Measurements from ENCODE around the gene METTL25B.

METTL25B gene

GRCh38 chr1:156727926-156728598, at the start of gene METTL25B:
METTL25B (plus strand) TSS chr1:156728469; CDS start chr1:156729105, 636 bp downstream.
- DNase-seq: peak in 52 of 56 donors; percentile 41 to 92 (median 82)

DNA sequence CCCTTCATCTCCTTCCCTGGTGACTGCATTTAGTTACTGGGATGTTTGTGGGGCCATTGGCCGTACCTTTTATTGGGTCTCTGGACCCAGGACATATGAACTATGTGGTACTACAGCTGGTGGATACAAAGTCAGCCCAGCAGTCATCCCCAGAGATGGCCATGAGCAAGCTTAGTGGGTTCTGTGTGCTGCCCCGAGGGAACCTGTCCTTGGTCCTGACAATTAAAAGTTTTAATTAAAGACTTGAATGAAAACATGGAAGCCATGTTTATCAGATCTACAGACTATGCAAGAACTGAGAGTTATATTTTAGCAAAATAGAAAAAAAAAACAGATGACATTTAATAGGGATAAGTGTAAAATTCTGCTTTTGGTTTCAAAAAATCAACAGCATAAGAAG, 48.2 kb upstream of the METTL25B start:
- no peak for DNase-seq

GRCh38 chr1:156681196-156681960, 46.9 kb upstream of the METTL25B start:
- DNase-seq: no peak

DNA sequence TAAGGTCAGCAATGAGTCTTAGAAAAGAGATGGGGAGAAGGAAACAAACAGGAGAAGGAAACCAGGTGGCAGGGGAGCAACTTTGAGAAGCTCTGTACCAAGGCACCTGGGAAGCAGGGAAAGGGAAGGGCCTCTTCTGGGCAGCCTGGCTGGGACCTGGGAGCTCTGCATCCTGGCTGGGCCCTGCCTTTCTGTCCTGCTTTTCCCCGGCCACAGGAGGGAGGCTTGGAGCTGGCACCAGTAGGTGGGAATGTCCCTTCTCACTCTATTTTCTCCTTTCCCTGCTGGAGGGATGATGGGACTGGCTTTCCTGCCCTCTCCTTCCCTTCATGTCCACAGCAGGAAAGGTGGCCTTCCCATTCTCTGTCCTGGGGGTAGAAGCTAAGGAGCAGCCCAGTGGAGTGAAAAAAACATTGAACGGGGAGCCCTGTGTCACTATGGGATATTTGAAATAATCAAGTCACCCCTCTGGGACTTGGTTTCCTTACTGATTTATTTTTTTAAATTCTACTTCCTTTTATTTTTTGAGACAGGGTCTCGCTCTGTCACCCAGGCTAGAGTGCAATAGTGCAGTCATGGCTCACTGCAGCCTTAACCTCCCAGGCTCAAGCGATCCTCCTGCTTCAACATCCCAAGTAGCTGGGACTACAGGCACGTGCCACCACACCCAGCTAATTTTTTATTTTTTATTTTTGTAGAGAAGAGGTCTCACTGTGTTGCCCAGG, 45.9 kb upstream of the METTL25B start:
- no peak for DNase-seq

DNA sequence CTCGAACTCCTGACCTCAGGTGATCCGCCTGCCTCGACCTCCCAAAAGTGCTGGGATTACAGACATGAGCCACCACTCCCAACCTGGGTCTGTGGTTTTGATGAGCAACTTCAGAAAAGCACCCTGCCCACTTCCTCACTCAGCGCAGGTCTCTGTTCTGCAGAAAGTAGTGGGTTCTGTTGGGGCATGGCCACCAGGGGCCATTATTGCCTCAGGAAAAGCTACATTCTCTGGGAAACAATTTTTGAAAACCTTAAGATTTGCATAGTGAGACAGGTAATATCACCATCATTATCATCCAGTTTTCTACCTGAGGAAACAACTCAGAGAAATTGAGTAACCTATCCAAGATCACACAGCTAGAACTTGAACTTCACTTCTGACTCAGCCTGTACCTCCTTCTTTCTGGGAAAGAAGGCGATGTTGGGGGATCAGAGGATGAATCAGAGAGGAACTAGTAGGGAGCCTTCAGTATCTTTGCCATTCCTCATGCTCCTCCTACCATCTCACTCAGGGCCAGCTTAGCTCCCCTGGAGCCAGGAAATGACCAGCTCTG, 44.0 kb upstream of the METTL25B start:
- DNase-seq: no peak

DNA sequence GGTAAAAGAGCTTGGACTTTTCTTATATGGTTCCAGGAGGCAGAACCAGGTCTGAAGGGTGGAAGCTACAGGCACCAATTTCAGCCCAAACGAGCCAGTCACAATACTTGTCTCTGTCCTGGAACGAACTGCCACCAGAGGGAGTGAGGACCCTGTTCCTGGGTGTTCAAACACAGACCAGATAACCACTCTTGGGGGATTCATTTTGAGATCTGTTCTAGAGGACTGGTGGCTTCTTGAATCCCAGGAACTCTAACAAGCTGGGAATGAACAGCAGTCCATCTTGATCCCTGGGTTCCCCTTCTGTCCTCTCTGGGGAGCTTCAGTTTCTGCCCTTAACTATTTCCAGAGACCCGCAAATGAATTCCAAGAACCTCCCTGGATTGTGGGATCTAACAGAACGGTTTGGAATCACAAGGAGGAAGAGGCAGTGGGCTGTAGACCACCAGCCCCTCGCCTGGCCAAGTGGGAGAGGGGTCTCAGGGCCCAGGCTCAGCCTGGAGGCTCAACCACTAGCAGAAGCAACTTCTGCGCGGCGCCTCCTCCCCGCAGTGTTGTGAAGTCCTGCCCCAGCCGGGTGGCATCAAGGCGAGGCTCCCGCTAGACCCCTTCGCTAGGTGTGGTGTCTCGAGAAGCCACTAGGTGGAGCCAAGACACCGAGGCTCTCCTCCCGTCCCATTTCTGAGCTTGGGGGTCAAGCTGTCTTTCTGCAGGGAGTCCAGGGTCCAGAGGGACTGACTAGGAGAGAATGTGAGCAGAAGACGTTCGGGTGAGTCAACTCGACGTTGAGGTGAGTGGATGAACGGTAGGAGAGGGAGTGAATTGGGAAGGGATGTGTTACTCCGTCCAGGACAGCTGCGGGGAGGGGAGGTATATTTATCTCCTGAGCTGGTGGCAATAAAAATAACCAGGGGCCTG, 39.0 kb upstream of the METTL25B start:
- DNase-seq: peak in 48 of 56 donors; percentile 9 to 79 (median 42)

- DNase-seq: no peak
Measured at GRCh38 chr1:156689953-156690674, 38.2 kb upstream of the METTL25B start.

- no peak for DNase-seq
Measured at GRCh38 chr1:156690675-156691036, 37.6 kb upstream of the METTL25B start.

GRCh38 chr1:156691191-156691590, 37.1 kb upstream of the METTL25B start:
- DNase-seq: no peak

- no peak for DNase-seq
Measured at GRCh38 chr1:156691665-156692440, 36.4 kb upstream of the METTL25B start.

DNA sequence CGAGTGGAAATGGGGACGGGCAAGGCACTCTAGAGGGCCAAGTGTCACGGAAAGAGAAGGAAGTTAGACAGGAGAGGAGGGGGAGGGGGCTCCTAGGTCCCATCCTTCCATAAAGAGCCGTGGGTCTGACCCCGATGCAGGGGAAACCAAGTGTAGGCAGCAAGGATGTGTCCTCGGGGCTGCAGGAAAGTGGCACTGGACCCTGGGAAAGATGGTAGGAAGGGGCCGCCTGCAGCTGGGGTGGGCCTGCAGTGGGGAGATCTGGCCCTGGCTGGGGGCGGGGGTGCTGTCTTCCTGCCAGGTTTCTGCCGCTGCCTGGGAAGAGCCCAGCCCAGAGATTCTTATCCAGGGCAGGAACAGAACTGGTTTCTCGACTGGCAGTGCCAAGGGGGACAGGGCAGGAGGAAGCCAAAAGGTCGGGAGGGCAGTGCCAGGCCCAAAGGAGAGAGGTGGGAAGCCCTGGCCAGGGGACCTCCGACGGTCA, 35.8 kb upstream of the METTL25B start:
- DNase-seq: no peak

GRCh38 chr1:156692925-156693847, 35.1 kb upstream of the METTL25B start:
- DNase-seq: no peak

GRCh38 chr1:156693848-156694689, 34.2 kb upstream of the METTL25B start:
- no peak for DNase-seq

GRCh38 chr1:156694690-156694962, 33.6 kb upstream of the METTL25B start:
- DNase-seq: no peak

DNA sequence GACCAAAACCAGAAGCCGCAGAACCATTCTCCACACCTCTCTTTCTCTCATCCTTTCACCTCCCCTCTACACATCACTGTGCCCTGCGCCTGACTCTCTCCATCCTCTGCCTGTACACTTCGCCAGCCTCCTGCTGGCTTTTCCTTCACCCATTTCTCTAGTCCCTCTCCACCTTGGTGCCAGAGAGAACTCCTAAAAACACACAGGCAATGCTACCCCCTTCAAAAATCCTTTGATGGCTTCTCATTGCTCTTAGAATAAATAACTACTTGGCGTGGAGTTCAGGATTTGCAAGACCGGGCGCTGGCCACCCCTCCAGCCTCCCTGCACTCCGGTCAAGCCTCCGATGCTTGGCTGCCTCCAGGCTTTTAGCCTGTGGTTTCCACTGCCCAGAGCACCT, 31.5 kb upstream of the METTL25B start:
- DNase-seq: no peak

DNA sequence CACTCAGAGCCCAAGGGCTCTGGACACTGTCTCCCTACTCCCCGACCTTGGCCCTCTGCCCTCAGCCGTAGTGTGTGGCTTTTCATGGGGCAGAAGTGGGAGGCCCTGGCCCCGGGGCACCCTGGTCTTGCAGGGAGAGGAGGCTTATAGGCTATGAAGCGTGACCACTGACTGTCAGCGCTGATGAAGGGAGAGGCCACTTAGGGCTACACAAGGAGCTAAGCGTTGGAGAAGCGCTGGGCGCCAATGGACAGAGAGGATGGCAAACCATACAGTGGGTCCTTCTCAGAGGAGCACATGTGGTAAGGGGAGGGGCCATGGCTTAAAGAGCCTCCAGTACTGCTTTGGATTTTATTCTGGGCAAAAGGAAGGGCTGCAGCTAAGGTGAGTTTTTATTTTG, 30.8 kb upstream of the METTL25B start:
- no peak for DNase-seq

GRCh38 chr1:156698995-156699394, 29.3 kb upstream of the METTL25B start:
- DNase-seq: no peak
